ENCODE measurements around the gene INF2. TPM values are rescaled to one million over a fixed set of nuclear protein-coding genes. Genes with fewer than 3 reads are reported as not detected.

Gene INF2
- total and polyA plus RNA-seq, 2 experiments from 2014 or later = 36.7 to 75.5 TPM

GRCh38 chr14:104697317-104697703 is 7.9 kb downstream of the INF2 start:
- DNase-seq (ENCODE audit: low spot score) = no peak
- Mint-ChIP-seq H3K36me3 (ENCODE audit: low read depth) (peaks cover 4% of the 10 kb centered on the region; the same call in 2 of the 3 replicates), H3K4me3 (no peak overlapping the region), H3K27me3 (ENCODE audit: insufficient read depth, low read depth, poor library complexity) (peaks cover 7% of the 10 kb centered on the region), H3K4me1 (peaks cover 31% of the 10 kb centered on the region), H3K27ac (no peak overlapping the region), H3K9me3 (no peaks in the 10 kb centered on the region)
- H3F3A ChIP-seq (replicated peaks; ENCODE audit: low read depth) = 0 out of 2 replicates have a peak, but pooled peaks cover 2% of the 10 kb centered on the region
- no peaks in the 10 kb centered on the region for H3K36me3 ChIP-seq (ENCODE audit: insufficient read depth)
- no peak overlapping the region for H3K4me3 ChIP-seq
- no peaks in the 10 kb centered on the region for H3K27me3 ChIP-seq (ENCODE audit: insufficient read depth)
- H3K4me1 ChIP-seq (ENCODE audit: insufficient read depth) = peaks cover 23% of the 10 kb centered on the region
- no peak overlapping the region for H3K27ac ChIP-seq (ENCODE audit: low read depth)
- ATAC-seq = no peak
- H3K79me2 ChIP-seq (replicated peaks; ENCODE audit: insufficient read depth) = peaks cover 20% of the 10 kb centered on the region
- no peak overlapping the region for H2AFZ ChIP-seq
- H3K4me2 ChIP-seq = no peak overlapping the region
- TF ChIP-seq STAT1 (IDR thresholded peaks at IDR 0.05; ENCODE audit: unreplicated experiment) (no peak), CREB1 (CRISPR knock-in tag; IDR thresholded peaks at IDR 0.05; ENCODE audit: low read depth) (no peak), ZNF331 (CRISPR knock-in tag; IDR thresholded peaks at IDR 0.05; ENCODE audit: low read depth) (no peak), EZH2phosphoT487 (IDR thresholded peaks at IDR 0.05; ENCODE audit: unreplicated experiment) (no peak), ZNF462 (CRISPR knock-in tag; IDR thresholded peaks at IDR 0.05) (no peak), POLR2AphosphoS5 (IDR thresholded peaks at IDR 0.05; ENCODE audit: low read depth) (no peak), ZNF114 (CRISPR knock-in tag; IDR thresholded peaks at IDR 0.05) (no peak), REST (IDR thresholded peaks at IDR 0.05; ENCODE audit: unreplicated experiment) (no peak), ETS1 (IDR thresholded peaks at IDR 0.05) (no peak), CTCF (conservative IDR thresholded peaks at IDR 0.05; ENCODE audit: low read depth in 2 of 2) (no peak), NANOG (IDR thresholded peaks at IDR 0.05; ENCODE audit: borderline replicate concordance) (no peak), JUNB (IDR thresholded peaks at IDR 0.05; ENCODE audit: unreplicated experiment) (no peak), EZH2 (IDR thresholded peaks at IDR 0.05; ENCODE audit: low read depth, unreplicated experiment) (no peak)
- no peaks in the 10 kb centered on the region for H3K9me2 ChIP-seq (ENCODE audit: insufficient read depth)
- peaks cover 3% of the 10 kb centered on the region; the same call in 1 of the 2 replicates for H4K20me1 ChIP-seq (replicated peaks; ENCODE audit: insufficient read depth)
